A549 (cell line): ENCODE data around the gene TMCO4. TPM values are rescaled to one million over a fixed set of nuclear protein-coding genes. Genes with fewer than 3 reads are reported as not detected.
"Not testable (repeated sequence)": the region's sequence is repeated elsewhere in the genome, so short reads cannot be mapped to it uniquely, and the experiment has no call there.

Source experiments
- ATAC-seq, 2 experiments: fragments of 200-7000 bp in 1 of 2; fragments of >200 bp in 1 of 2; cut with Nextera tagmentation in 1 of 2; cut with Tn5 transposase in 1 of 2; 3 replicates each; pipeline versions ENCODE4 v1.8.0 to v1.9.1; 2018 to 2020; ENCODE audit warnings: mild to moderate bottlenecking in 1 of 2, moderate library complexity in 1 of 2
- CTCF ChIA-PET: fragments of 300-600 bp; sonication (Branson Sonifier 250); formaldehyde crosslinking; extraction: SDS; loops from one replicate; lab custom pipeline; 2021; ENCODE audit warnings: antibody characterized with exemption, inconsistent platforms; lab: Yijun Ruan, JAX
- POLR2A ChIA-PET: fragments of 350-600 bp; formaldehyde crosslinking; extraction: SDS; loops from one replicate; lab custom pipeline; 2021; ENCODE audit warnings: antibody characterized with exemption, inconsistent platforms; lab: Yijun Ruan, JAX
- DNase-seq, 2 experiments: peaks; one replicate each; pipeline versions ENCODE4 v3.0.0 to v3.0.0-alpha.2; 2011 to 2016; ENCODE audit warnings: low read depth in 1 of 2, low spot score in 1 of 2
- FAIRE-seq: peaks from 2 replicates; lab custom pipeline; 2011; peaks lifted over from hg19 to GRCh38; lab: Jason Lieb, UNC
- H3K27ac ChIP-seq, 2 experiments: fragments of >200 bp; sonication (Bioruptor Twin); formaldehyde crosslinking; 3 replicates each; pipeline ENCODE4 v1.5.1; 2016 to 2017
- H3K4me1 ChIP-seq: fragments of >200 bp; sonication (Bioruptor Twin); formaldehyde crosslinking; 3 replicates; pipeline ENCODE4 v1.6.1; 2016
- H3K4me2 ChIP-seq: fragments of >200 bp; sonication (Bioruptor Twin); formaldehyde crosslinking; 3 replicates; pipeline ENCODE4 v1.6.1; 2016
- H3K4me3 ChIP-seq: fragments of >200 bp; sonication (Bioruptor Twin); formaldehyde crosslinking; 3 replicates; pipeline ENCODE4 v1.5.1; 2016
- H3K9me3 ChIP-seq: fragments of >200 bp; sonication (Bioruptor Twin); formaldehyde crosslinking; 3 replicates; pipeline ENCODE4 v1.6.1; 2016
- ATOH8 ChIP-seq: fragments of 250-450 bp; sonication (Bioruptor Pico); IDR thresholded peaks from 2 replicates; pipeline ENCODE4 v1.5.0; 2020; ENCODE audit warnings: low read depth, mild to moderate bottlenecking, moderate library complexity
- CBX2 ChIP-seq: fragments of 200-600 bp; sonication (generic); IDR thresholded peaks from 2 replicates; pipeline ENCODE4 v1.6.1; 2016; ENCODE audit warnings: low read depth, mild to moderate bottlenecking, borderline replicate concordance
- CBX8 ChIP-seq: fragments of 200-600 bp; sonication (generic); IDR thresholded peaks from 2 replicates; pipeline ENCODE4 v1.6.1; 2016
- CEBPB ChIP-seq, 2 experiments: fragments of >200 bp in 1 of 2; sonication (Bioruptor Twin) in 1 of 2; formaldehyde crosslinking in 1 of 2; IDR thresholded peaks; 2 replicates each; pipeline ENCODE4 v1.6.1; 2012 to 2016
- EP300 ChIP-seq, 2 experiments: fragments of >200 bp; sonication (Bioruptor Twin); formaldehyde crosslinking; IDR thresholded peaks; 2 replicates in 1 of 2; 3 replicates in 1 of 2; pipeline ENCODE4 v1.6.1; 2016 to 2017
- ESRRA ChIP-seq: fragments of 150-350 bp; IDR thresholded peaks from 2 replicates; pipeline ENCODE4 v1.6.1; 2014; ENCODE audit warnings: mild to moderate bottlenecking, low read length, borderline replicate concordance
- FOSL2 ChIP-seq, 2 experiments: fragments of 450-650 bp in 1 of 2; fragments of >200 bp in 1 of 2; sonication (Bioruptor Twin) in 1 of 2; formaldehyde crosslinking; IDR thresholded peaks; 2 replicates each; pipeline versions ENCODE4 v1.5.0 to v1.6.1; 2016 to 2020; ENCODE audit warnings: mild to moderate bottlenecking in 1 of 2, moderate library complexity in 1 of 2
- FOXS1 ChIP-seq: fragments of 250-450 bp; sonication (Bioruptor Pico); IDR thresholded peaks from 2 replicates; pipeline ENCODE4 v1.5.0; 2020; ENCODE audit warnings: mild to moderate bottlenecking, moderate library complexity
- HOXB5 ChIP-seq: fragments of 250-450 bp; sonication (Bioruptor Pico); IDR thresholded peaks from 2 replicates; pipeline ENCODE4 v1.5.0; 2020; ENCODE audit warnings: mild to moderate bottlenecking, moderate library complexity
- JUN ChIP-seq, 2 experiments: fragments of >200 bp; sonication (Bioruptor Twin); formaldehyde crosslinking; IDR thresholded peaks; 2 replicates in 1 of 2; 3 replicates in 1 of 2; pipeline ENCODE4 v1.6.1; 2016 to 2017
- MAX ChIP-seq: IDR thresholded peaks from 2 replicates; pipeline ENCODE4 v1.6.1; 2012
- MYC ChIP-seq: IDR thresholded peaks from 2 replicates; pipeline ENCODE4 v1.6.1; 2012; ENCODE audit warnings: mild to moderate bottlenecking, inconsistent platforms, low read length, improper control_type of control experiment, borderline replicate concordance
- NFE2L2 ChIP-seq: fragments of 150-350 bp; conservative IDR thresholded peaks from 2 replicates; pipeline ENCODE4 v1.6.1; 2014; ENCODE audit warnings: low read length
- PBX3 ChIP-seq: IDR thresholded peaks from 2 replicates; pipeline ENCODE4 v1.6.1; 2012
- POLR2A ChIP-seq: IDR thresholded peaks from 2 replicates; pipeline ENCODE4 v1.6.1; 2012; ENCODE audit warnings: mild to moderate bottlenecking, low read length
- POLR2AphosphoS2 ChIP-seq: conservative IDR thresholded peaks from 2 replicates; pipeline ENCODE4 v1.6.1; 2012; ENCODE audit warnings: low read length, improper control_type of control experiment, inconsistent platforms
- RAD21 ChIP-seq, 2 experiments: fragments of >200 bp in 1 of 2; sonication (Bioruptor Twin) in 1 of 2; formaldehyde crosslinking in 1 of 2; IDR thresholded peaks in 1 of 2; conservative IDR thresholded peaks in 1 of 2; 2 replicates in 1 of 2; 3 replicates in 1 of 2; pipeline ENCODE4 v1.6.1; 2012 to 2018; ENCODE audit warnings: inconsistent platforms in 1 of 2
- RFX5 ChIP-seq: fragments of 450-650 bp; IDR thresholded peaks from 2 replicates; pipeline ENCODE4 v1.7.1; 2014; ENCODE audit warnings: antibody characterized with exemption, mild to moderate bottlenecking, moderate library complexity
- USF2 ChIP-seq: fragments of 450-650 bp; IDR thresholded peaks from 2 replicates; pipeline ENCODE4 v1.6.1; 2014; ENCODE audit warnings: antibody characterized with exemption
- ZC3H11A ChIP-seq: fragments of 450-650 bp; IDR thresholded peaks from 2 replicates; pipeline ENCODE4 v1.6.1; 2014; ENCODE audit warnings: antibody characterized with exemption, mild to moderate bottlenecking
- ZFP36 ChIP-seq: fragments of 450-650 bp; IDR thresholded peaks from 2 replicates; pipeline ENCODE4 v1.6.1; 2014; ENCODE audit warnings: borderline replicate concordance; ENCODE audit not compliant: partially characterized antibody
- WGBS: methylation state at CpG from one replicate; pipeline ENCODE4 v1.1.6; 2017; ENCODE audit errors: missing lambda C conversion rate; 5-methylcytosine and 5-hydroxymethylcytosine counted together
- polyA minus RNA-seq: library from RNA; depleted of rRNA, polyadenylated mRNA; stranded (reverse); fragments of >200 nt; gene quantifications from 2 replicates; pipeline ENCODE4 v1.2.3, GENCODE V29; 2011; rRNA and poly(A)+ RNA removed
- polyA plus RNA-seq, 4 experiments: library from polyadenylated mRNA; depleted of rRNA in 3 of 4; stranded (reverse); fragments of >200 nt; fragmentation: RNase III in 1 of 4; extraction: RNeasy Plus Mini Kit Qiagen cat#74134 plus additional on column Dnase treatment in 1 of 4; gene quantifications; 2 replicates in 3 of 4; 3 replicates in 1 of 4; pipeline ENCODE4 v1.2.3, GENCODE V29; 2011 to 2017
- TF ChIP-seq, protein P1 (sequence below): fragments of 200-600 bp; sonication (generic); IDR thresholded peaks from 2 replicates; pipeline ENCODE4 v1.6.1; 2016; ENCODE audit warnings: antibody characterized with exemption, mild to moderate bottlenecking, moderate library complexity
- TF ChIP-seq, protein P2 (sequence below): IDR thresholded peaks from 2 replicates; pipeline ENCODE4 v1.6.1; 2012; ENCODE audit warnings: low read depth, borderline replicate concordance

Gene TMCO4
- polyA plus RNA-seq (2011; rRNA removed), result 4.0 and 6.0 TPM in 2 replicates
- 3.6 and 4.8 TPM in 2 replicates for polyA plus RNA-seq (2012; cell fraction: cytosol; rRNA removed)
- 6.9 and 8.0 TPM in 2 replicates for polyA plus RNA-seq (2012; cell fraction: nucleus; rRNA removed)
- 3.9 to 5.3 TPM (median 4.6 TPM) in 3 replicates for polyA plus RNA-seq (2017; fragmentation: RNase III; extraction: RNeasy Plus Mini Kit Qiagen cat#74134 plus additional on column Dnase treatment)
- 7.0 and 7.4 TPM in 2 replicates for polyA minus RNA-seq

- TF ChIP-seq ZFP36 (no peak), RAD21 (conservative IDR thresholded peaks at IDR 0.05 in 1 of 2, IDR thresholded peaks at IDR 0.05 in 1 of 2) (no peak), POLR2A (peak; percentile 46), FOXS1 (CRISPR knock-in tag) (no peak), POLR2AphosphoS2 (no peak), ZC3H11A (no peak), ESRRA (no peak), HOXB5 (peak; percentile 42; the same call in 1 of the 2 replicates), PBX3 (no peak), JUN (IDR thresholded peaks at IDR 0.05) (peak in 1 of 2 experiments; percentile 51; a peak in 1 of 5 replicates), ATOH8 (CRISPR knock-in tag) (no peak), FOSL2 (IDR thresholded peaks at IDR 0.05) (no peak), FOSL2 (CRISPR knock-in tag; IDR thresholded peaks at IDR 0.05) (no peak), MYC (no peak), EP300 (IDR thresholded peaks at IDR 0.05) (no peak), RFX5 (no peak), CBX2 (no peak), NFE2L2 (no peak), MAX (no peak), CEBPB (IDR thresholded peaks at IDR 0.05) (no peak), USF2 (no peak), CBX8 (no peak)
- TF ChIP-seq, protein P1, sequence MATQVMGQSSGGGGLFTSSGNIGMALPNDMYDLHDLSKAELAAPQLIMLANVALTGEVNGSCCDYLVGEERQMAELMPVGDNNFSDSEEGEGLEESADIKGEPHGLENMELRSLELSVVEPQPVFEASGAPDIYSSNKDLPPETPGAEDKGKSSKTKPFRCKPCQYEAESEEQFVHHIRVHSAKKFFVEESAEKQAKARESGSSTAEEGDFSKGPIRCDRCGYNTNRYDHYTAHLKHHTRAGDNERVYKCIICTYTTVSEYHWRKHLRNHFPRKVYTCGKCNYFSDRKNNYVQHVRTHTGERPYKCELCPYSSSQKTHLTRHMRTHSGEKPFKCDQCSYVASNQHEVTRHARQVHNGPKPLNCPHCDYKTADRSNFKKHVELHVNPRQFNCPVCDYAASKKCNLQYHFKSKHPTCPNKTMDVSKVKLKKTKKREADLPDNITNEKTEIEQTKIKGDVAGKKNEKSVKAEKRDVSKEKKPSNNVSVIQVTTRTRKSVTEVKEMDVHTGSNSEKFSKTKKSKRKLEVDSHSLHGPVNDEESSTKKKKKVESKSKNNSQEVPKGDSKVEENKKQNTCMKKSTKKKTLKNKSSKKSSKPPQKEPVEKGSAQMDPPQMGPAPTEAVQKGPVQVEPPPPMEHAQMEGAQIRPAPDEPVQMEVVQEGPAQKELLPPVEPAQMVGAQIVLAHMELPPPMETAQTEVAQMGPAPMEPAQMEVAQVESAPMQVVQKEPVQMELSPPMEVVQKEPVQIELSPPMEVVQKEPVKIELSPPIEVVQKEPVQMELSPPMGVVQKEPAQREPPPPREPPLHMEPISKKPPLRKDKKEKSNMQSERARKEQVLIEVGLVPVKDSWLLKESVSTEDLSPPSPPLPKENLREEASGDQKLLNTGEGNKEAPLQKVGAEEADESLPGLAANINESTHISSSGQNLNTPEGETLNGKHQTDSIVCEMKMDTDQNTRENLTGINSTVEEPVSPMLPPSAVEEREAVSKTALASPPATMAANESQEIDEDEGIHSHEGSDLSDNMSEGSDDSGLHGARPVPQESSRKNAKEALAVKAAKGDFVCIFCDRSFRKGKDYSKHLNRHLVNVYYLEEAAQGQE, result no peak
- TF ChIP-seq, protein P2, sequence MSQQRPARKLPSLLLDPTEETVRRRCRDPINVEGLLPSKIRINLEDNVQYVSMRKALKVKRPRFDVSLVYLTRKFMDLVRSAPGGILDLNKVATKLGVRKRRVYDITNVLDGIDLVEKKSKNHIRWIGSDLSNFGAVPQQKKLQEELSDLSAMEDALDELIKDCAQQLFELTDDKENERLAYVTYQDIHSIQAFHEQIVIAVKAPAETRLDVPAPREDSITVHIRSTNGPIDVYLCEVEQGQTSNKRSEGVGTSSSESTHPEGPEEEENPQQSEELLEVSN, result no peak; the same call in 1 of the 2 replicates
- ChIA-PET POLR2A (no interaction called here), CTCF (interaction anchor here (1.3 to 1.5 kb wide), 2 partner anchors 12 to 38 kb away, joined by 3 read pairs; no protein-coding TSS in a partner anchor)
- H3K9me3 ChIP-seq, result no peaks in the 10 kb centered on the region
- H3K4me1 ChIP-seq, result peaks cover 13% of the 10 kb centered on the region; the same call in 1 of the 3 replicates
- H3K4me2 ChIP-seq, result peak within 1 kb of the TSS; percentile 72
- H3K4me3 ChIP-seq, result peak within 1 kb of the TSS; percentile 65
- ATAC-seq, result peak; percentile 88 to 89
- peak within 1 kb of the TSS; percentile 88 to 99 for H3K27ac ChIP-seq
- peak; percentile 52 to 59 for DNase-seq
- FAIRE-seq, result no peak
- WGBS, result 6% methylated on average over 4 of the region's 70 CpGs
Measured at GRCh38 chr1:19799230-19800075, at the start of gene TMCO4. Gene TMCO4 (minus strand): TSS chr1:19799916. CDS start chr1:19780758, 19,158 bp downstream.

DNA sequence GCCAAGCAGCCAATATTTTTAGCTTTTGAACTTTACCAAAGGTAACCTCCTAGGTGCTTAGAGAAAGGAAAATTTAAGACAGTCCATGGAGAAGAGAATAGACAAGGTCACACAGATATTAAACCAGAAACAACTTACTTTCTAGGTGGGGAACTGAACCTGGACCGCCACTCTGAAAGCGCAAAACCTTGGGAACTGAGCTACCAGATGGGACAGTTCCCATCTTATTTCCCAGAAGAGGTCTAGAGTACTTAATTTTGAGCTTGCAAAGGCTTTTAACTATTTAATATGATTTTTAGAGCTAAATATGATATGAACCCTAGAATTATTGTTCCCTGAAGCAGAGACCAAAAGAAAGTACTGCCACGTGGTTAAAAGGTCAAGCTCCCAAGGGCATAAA lies 49.6 kb upstream of the TMCO4 start:
- H3K4me2 ChIP-seq, POLR2A ChIA-PET, H3K9me3 ChIP-seq, H3K4me1 ChIP-seq, H3K4me3 ChIP-seq, H3K27ac ChIP-seq, DNase-seq, FAIRE-seq, ATAC-seq: not testable (repeated sequence)
- 73% methylated on average over 3 of the region's 3 CpGs for WGBS
- CTCF ChIA-PET, result interaction anchor here (0.6 to 1.2 kb wide), 3 partner anchors 88 to 225 kb away, joined by 3 to 4 read pairs (median 4); no protein-coding TSS in a partner anchor

DNA sequence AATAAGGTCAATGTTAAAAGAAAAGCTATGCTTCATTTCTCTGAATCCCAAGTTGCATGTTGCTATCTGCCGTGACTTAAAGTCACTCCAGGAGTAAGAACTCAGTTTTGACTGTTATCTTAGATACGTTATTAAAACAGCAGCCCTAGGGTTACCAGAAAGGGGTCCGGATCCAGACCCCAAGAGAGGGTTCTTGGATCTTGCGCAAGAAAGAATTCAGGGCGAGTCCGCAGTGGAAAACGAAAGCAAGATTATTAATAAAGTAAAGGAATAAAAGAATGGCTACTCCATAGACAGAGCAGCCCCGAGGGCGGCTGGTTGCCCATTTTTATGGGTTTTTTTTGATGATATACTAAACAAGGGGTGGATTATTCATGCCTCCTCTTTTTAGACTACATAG lies 47.6 kb upstream of the TMCO4 start:
- FAIRE-seq, POLR2A ChIA-PET, H3K4me2 ChIP-seq, H3K9me3 ChIP-seq, H3K4me3 ChIP-seq, H3K27ac ChIP-seq, DNase-seq, H3K4me1 ChIP-seq, ATAC-seq, CTCF ChIA-PET: not testable (repeated sequence)
- 71% methylated on average over 9 of the region's 9 CpGs for WGBS
